ENCODE data around the gene ITSN2. TPM values are rescaled to one million over a fixed set of nuclear protein-coding genes. Genes with fewer than 3 reads are reported as not detected.

The ITSN2 gene
- polyA plus RNA-seq, 3 donors, result 15.2 to 22.5 (median 21.1) TPM

- 70 to 78% (median 75%) methylated on average over 17 of the region's 17 CpGs for WGBS, 3 donors
- H3K27ac ChIP-seq (ENCODE audit: low read depth, low read length), result no peak overlapping the region
Measured at GRCh38 chr2:24175631-24176187, 184.6 kb downstream of the ITSN2 start.

- whole genome bisulfite sequencing, 3 donors, result 21 to 38% (median 34%) methylated on average over 37 to 46 of the region's 46 CpGs
- H3K27ac ChIP-seq (ENCODE audit: low read depth, low read length), result no peak within 1 kb of the TSS
Measured at GRCh38 chr2:24174851-24175277, 185.5 kb downstream of the ITSN2 start, which contains the start of gene FAM228A. Gene FAM228A, plus strand, starts transcription at chr2:24175053. Its CDS starts 428 bp downstream, at chr2:24175481.

DNA sequence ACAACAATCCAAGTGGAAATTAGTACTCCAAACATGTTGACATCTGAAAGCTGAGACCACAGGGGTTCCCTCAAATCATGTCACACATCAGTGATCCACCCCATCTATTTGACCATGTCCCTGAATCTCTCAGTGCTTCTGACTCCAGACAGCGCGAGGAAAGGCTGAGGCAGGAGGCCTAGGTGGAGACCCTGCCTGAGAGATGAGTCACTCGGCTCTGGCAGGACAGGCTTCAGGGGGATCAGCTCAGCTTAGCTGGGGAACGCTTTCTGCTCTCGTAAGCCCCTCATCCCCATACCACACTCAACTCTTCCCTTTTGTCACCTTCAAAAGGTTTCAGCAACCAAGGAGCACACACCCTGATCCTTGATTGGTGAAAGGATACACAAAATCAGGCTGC is 191.3 kb downstream of the ITSN2 start:
- WGBS, 3 donors, result 94 to 97% (median 95%) methylated on average over 5 of the region's 5 CpGs
- H3K27ac ChIP-seq (ENCODE audit: low read depth, low read length), result no peak overlapping the region

DNA sequence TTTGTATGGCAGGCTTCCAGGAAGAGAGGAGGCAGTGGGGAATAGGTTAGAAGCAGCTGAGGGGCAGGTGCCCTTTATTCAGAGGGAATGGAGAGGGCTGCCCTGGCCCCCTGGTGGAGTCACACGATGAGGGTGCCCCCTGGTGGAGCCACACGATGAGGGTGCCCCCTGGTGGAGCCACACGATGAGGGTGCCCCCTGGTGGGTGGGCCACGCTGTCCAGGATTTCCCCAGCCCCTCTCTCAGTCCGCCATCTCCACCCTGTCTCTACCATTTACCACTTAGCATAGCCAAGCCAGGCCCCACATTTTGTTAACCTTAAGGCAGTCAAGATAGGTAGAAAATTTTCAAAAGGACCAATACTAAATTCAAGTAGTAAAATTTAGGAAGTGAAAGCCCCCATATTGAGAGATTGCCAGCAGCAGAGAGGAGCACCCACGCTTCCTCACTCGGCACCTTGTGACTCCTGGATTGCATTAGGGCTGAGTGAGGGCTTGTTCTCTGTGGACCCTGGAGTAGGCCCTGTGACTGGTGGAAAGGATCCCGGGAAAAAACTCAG is 195.8 kb downstream of the ITSN2 start:
- WGBS, 3 donors, result 56 to 77% (median 56%) methylated on average over 6 to 8 of the region's 8 CpGs
- H3K27ac ChIP-seq (ENCODE audit: low read depth, low read length), result no peak overlapping the region

GRCh38 chr2:24163601-24164000 is 196.7 kb downstream of the ITSN2 start:
- H3K27ac ChIP-seq (ENCODE audit: low read depth, low read length), result no peak overlapping the region
- 68 to 87% (median 69%) methylated on average over 2 of the region's 2 CpGs for WGBS, 3 donors

- H3K27ac ChIP-seq (ENCODE audit: low read depth, low read length), result no peak overlapping the region
- 42 to 61% (median 58%) methylated on average over 3 of the region's 3 CpGs for WGBS, 3 donors
Measured at GRCh38 chr2:24163186-24163585, 197.2 kb downstream of the ITSN2 start.

DNA sequence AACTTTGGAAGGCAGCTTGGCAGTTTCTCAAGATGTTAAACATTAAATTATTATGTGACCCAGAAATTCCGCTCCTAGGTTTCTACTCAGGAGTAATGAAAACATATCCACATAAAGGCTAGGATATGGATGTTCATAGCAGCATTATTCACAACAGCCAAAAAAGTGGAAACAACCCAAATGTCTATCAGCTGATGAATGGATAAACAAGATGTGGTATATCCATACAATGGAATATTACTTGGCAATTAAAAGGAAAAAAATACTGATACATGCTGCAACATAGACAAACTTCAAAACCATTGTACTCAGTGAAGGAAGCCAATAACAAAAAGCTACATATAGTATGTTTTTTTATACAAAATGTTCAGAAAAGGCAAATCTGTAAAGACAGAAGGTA is 197.8 kb downstream of the ITSN2 start:
- 96 to 100% (median 100%) methylated on average over 1 of the region's 1 CpG for WGBS, 3 donors
- H3K27ac ChIP-seq (ENCODE audit: low read depth, low read length), result no peak overlapping the region

- H3K27ac ChIP-seq (ENCODE audit: low read depth, low read length), result no peak overlapping the region
Measured at GRCh38 chr2:24160761-24161160, 199.6 kb downstream of the ITSN2 start.

DNA sequence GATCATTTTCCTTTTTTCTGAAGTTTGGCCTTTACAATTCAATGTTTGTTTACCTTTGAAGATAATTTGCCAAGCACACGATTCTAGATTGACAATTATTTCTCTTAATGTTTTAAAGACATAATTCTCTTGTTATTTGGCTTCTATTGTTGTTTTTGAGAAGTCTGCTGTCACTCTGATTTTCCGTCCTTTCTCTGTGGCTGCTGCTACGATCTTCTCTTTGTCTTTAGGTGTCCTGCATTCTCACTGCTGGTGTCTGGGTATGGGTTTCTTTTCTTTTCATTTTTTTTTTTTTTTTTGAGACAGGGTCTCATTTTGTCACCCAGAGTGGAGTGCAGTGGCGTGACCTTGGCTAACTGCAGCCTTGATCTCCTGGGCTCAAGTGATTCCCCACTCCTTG is 200.6 kb downstream of the ITSN2 start:
- no peak overlapping the region for H3K27ac ChIP-seq (ENCODE audit: low read depth, low read length)

GRCh38 chr2:24158131-24158530 is 202.2 kb downstream of the ITSN2 start:
- H3K27ac ChIP-seq (ENCODE audit: low read depth, low read length), result no peak overlapping the region
- WGBS, 3 donors, result 66 to 79% (median 73%) methylated on average over 5 of the region's 5 CpGs

More for the DNA sequence above, 200.6 kb downstream of the ITSN2 start:
- 78 to 97% (median 95%) methylated on average over 4 of the region's 4 CpGs for WGBS, 3 donors

DNA sequence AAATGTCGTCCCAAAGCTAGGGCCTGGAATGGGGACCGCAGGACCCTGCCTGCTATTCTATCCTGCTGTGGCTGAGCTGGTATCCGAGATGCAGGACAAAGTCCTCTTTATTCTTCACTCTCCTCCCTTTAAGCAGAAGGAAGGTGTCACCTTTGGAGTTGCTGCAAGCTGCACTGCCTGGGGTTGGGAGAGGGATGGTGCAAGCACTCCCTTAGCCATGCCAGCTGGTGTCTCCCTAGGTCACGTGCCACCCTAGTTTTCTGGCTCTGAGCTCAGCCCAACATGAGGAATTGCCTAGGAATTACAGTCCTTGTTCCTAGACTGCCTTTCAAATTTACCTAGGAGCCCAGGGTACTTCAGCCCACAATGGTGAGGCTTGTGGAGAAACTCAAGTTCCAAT is 206.9 kb downstream of the ITSN2 start:
- WGBS, 3 donors, result 82 to 93% (median 92%) methylated on average over 4 of the region's 4 CpGs
- H3K27ac ChIP-seq (ENCODE audit: low read depth, low read length), result no peak overlapping the region

Other genes starting within 250 kb of the ITSN2 start
- gene PFN4, start 237.2 kb downstream of the ITSN2 start, polyA plus RNA-seq, result under 1 TPM; 0.31 to 0.79 (median 0.46) TPM
- 10 to 100 TPM in 2 of 3 donors, 1 to 10 TPM in 1; 3.1 to 27.1 (median 10.8) TPM for gene FAM228B, start 237.1 kb downstream of the ITSN2 start, polyA plus RNA-seq
- 1 to 10 TPM in 2 of 3 donors, under 1 TPM in 1; 0.29 to 5.6 (median 4.0) TPM for gene FAM228A, start 185.5 kb downstream of the ITSN2 start, polyA plus RNA-seq
- 10 to 100 TPM in 2 of 3 donors, 1 to 10 TPM in 1; 7.3 to 17.9 (median 15.0) TPM for gene NCOA1, start 130.7 kb upstream of the ITSN2 start, polyA plus RNA-seq

Data from adipose tissue (tissue), 3 donors.